ENCODE measurements around the gene OMA1.
"Not testable (repeated sequence)": the region's sequence is repeated elsewhere in the genome, so short reads cannot be mapped to it uniquely, and the experiment has no call there.

Gene OMA1

DNA sequence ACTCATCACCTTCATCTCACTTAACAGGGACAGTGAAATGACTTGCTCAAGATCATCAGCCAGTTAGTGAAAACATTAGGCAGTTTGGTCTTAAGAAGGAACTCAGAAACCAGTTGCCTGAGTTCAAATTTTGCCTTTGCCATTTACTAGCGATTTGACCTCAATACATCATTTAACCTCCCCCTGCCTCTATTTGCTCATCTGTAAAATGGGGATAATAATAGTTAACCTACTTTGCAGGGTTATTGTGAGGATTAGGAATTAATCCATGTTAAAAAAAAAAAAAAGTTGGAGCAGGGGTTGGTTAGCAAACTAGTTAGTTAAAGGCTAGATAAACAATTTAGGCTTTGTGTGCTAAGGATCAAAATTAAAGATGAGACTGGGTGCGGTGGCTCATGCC lies 41.1 kb upstream of the OMA1 start:
- H3K4me3 ChIP-seq (replicated peaks; ENCODE audit: low read depth, low read length) = no peak overlapping the region
- no peak for DNase-seq (ENCODE audit: extremely low read depth, low read depth)
- TF ChIP-seq, protein P1, sequence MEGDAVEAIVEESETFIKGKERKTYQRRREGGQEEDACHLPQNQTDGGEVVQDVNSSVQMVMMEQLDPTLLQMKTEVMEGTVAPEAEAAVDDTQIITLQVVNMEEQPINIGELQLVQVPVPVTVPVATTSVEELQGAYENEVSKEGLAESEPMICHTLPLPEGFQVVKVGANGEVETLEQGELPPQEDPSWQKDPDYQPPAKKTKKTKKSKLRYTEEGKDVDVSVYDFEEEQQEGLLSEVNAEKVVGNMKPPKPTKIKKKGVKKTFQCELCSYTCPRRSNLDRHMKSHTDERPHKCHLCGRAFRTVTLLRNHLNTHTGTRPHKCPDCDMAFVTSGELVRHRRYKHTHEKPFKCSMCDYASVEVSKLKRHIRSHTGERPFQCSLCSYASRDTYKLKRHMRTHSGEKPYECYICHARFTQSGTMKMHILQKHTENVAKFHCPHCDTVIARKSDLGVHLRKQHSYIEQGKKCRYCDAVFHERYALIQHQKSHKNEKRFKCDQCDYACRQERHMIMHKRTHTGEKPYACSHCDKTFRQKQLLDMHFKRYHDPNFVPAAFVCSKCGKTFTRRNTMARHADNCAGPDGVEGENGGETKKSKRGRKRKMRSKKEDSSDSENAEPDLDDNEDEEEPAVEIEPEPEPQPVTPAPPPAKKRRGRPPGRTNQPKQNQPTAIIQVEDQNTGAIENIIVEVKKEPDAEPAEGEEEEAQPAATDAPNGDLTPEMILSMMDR (IDR thresholded peaks at IDR 0.05; ENCODE audit: low read depth, low read length, missing control alignments) = no peak

DNA sequence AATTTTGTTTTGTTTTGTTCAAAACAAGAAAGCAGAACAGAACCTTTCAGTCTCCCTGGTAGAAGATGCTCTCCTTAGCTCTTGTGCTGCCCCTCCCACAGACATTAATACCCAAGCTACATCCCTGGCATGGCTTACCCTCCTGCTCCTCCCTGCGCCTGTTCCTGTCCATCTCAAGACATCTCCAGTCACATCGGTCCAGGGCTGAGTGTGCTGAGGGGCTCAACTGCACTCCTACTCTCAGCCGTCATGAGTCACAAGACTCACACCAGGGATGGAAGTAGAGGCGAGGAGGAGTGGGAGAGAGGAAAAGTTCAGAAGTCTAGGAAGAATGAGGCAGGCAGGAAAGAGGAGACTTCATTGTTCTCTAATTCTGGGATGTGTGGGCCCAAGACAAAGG lies 39.7 kb upstream of the OMA1 start:
- DNase-seq (ENCODE audit: extremely low read depth, low read depth) = no peak
- TF ChIP-seq, protein P1 (IDR thresholded peaks at IDR 0.05; ENCODE audit: low read depth, low read length, missing control alignments) = no peak

DNA sequence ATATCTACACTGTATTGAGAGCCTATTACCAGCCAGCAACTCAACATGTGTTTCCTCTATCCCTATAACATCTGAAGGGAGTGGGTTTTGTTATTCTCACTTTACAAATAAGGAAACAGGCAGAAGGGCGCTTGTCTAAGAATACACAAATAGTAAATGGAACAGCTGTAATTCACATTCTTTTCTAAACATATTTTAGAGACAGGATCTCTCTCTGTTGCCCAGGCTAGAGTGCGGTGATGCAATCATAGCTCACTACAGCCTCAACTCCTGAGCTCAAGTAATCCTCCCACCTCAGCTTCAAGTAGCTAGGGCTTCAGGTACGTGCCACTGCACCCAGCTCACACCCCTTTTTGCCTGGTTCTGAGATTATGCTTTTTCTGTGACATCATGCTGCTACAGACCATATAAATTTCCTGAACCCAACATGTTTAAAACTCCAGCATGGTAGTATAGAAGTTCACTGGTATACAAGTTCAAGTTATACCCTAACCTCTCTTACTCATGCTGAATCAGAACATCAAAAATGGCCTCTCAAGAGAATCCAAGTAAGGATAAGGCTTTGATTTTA lies 39.1 kb upstream of the OMA1 start:
- TF ChIP-seq, protein P1 (IDR thresholded peaks at IDR 0.05; ENCODE audit: low read depth, low read length, missing control alignments) = no peak
- no peak for DNase-seq (ENCODE audit: extremely low read depth, low read depth)
- no peak overlapping the region for H3K4me3 ChIP-seq (replicated peaks; ENCODE audit: low read depth, low read length)

More for the DNA sequence above, 39.7 kb upstream of the OMA1 start:
- H3K4me3 ChIP-seq (replicated peaks; ENCODE audit: low read depth, low read length) = no peak overlapping the region

DNA sequence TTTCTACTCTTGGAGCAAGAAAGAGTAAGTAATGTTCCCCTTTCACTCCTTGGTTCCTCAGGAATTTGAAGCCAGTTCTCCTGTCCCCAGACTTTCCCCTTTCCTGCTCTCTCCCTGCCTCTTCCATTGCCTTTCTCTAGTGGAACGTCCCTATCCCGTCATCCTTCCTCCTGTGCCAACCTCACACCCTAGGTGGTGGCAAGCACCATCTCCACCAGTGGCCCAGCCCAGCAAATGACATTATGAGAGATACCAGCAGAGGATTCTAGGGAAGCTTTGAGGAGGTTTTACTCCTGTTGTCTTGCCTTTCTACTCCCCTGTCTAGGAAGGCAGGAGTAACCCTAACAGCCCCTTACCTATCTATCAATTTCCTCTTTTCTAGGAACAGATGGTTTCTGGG lies 38.6 kb upstream of the OMA1 start:
- DNase-seq (ENCODE audit: extremely low read depth, low read depth) = no peak
- TF ChIP-seq, protein P1 (IDR thresholded peaks at IDR 0.05; ENCODE audit: low read depth, low read length, missing control alignments) = no peak

DNA sequence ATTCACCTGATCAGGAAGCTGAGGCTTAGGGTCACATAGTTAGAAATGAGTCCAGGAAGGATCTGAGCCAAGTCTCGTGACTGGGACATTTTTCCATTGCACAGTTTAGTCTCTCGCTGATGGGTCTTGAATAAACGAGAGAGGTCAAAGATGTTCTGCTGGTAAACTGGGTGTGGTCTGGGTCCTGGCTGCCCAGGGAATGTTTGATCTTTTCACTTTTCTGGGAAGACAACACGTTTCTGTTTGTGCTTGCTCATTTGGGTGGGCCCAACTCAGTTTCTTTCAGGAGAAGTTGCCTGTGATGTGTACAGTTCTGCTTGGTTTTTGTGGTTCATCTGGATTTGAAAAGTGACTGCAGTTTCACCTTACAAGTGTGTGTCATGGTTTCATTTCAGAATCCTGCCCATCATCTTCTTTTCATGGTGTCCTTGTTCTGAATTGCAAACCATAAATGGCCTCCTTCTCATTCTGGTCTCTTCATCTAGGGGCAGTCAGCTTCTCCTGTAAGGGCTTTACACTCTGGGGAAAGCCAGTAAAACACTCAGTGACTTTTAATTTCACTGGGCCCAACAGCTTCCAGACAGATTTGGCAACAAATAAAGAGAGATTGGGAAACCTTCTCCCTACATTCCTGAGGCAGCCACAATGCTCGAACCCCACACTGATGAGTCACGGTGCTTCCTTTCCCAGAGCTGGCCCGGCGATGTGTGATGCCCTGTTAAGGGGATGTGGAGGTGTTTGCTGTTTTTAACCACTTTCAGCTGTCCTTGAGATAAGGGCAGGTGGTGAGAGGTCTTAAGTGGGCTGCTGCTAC lies 37.8 kb upstream of the OMA1 start:
- TF ChIP-seq, protein P1 (IDR thresholded peaks at IDR 0.05; ENCODE audit: low read depth, low read length, missing control alignments) = no peak
- peak; percentile 90 for DNase-seq (ENCODE audit: extremely low read depth, low read depth)
- no peak overlapping the region for H3K4me3 ChIP-seq (replicated peaks; ENCODE audit: low read depth, low read length)

More for the DNA sequence above, 38.6 kb upstream of the OMA1 start:
- H3K4me3 ChIP-seq (replicated peaks; ENCODE audit: low read depth, low read length) = no peak overlapping the region

DNA sequence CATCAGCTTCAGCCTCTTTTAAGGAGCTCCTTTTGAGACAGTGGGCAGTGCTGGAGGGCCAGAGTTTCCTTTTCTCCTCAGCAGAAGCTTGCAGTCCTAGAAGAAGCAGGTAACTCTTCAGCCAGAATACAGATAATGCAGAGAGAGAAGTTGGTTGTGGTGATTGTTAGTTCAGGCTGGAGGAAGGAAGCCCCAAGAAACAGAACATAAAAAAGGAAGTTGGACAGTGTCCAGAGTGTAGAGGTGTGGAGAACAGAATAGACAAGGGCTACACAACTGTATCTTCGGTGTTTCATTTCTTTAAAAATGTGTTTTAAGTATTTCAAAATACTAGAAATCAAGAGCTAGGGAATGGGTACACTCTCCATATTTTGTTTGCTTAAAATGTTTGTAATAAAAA lies 37.0 kb upstream of the OMA1 start:
- TF ChIP-seq, protein P1 (IDR thresholded peaks at IDR 0.05; ENCODE audit: low read depth, low read length, missing control alignments) = no peak
- no peak for DNase-seq (ENCODE audit: extremely low read depth, low read depth)
- no peak overlapping the region for H3K4me3 ChIP-seq (replicated peaks; ENCODE audit: low read depth, low read length)

DNA sequence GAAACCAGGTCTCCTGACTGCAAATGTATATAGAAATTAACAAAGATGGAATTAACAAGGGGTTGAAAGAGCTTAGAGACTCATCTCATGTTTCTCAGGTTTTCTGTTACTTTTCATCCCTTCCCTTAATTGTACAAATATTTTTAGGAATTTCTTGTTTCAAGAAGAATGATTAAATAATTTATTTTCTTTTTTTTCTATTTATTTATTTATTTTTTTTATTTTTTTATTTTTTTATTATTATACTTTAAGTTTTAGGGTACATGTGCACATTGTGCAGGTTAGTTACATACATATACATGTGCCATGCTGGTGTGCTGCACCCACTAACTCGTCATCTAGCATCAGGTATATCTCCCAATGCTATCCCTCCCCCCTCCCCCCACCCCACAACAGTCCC lies 35.6 kb upstream of the OMA1 start:
- H3K4me3 ChIP-seq (replicated peaks; ENCODE audit: low read depth, low read length); DNase-seq (ENCODE audit: extremely low read depth, low read depth): not testable (repeated sequence)

Measured in HFF-Myc (cell line).